ENCODE results near the gene HLCS. TPM values are rescaled to one million over a fixed set of nuclear protein-coding genes. Genes with fewer than 3 reads are reported as not detected.

The HLCS gene
- total and polyA plus RNA-seq, 2 donors from 2014 or later: 4.5 to 29.6 TPM

GRCh38 chr21:36846631-36847030 lies 119.8 kb downstream of the HLCS start:
- H3K4me1 ChIP-seq (ENCODE audit: control insufficient read depth in 2 of 3, insufficient read depth in 2 of 3, low read depth in 1 of 3, low read length in 3 of 3): peaks cover 0 to 5% (median 0%) of the 10 kb centered on the region in 3 donors
- no peaks in the 10 kb centered on the region for H3K36me3 ChIP-seq (ENCODE audit: control insufficient read depth in 2 of 3, insufficient read depth in 3 of 3, low read length in 3 of 3)
- no peaks in the 10 kb centered on the region for H3K9me3 ChIP-seq (ENCODE audit: control insufficient read depth in 2 of 3, insufficient read depth in 1 of 3, low read length in 3 of 3)
- FAIRE-seq (no peak), DNase-seq (no peak)
- no peak overlapping the region for H3K27ac ChIP-seq (ENCODE audit: low read depth in 2 of 2, low read length in 2 of 2)
- no peak overlapping the region for H3K9ac ChIP-seq (ENCODE audit: low read length in 3 of 3)
- TF ChIP-seq, protein P1, sequence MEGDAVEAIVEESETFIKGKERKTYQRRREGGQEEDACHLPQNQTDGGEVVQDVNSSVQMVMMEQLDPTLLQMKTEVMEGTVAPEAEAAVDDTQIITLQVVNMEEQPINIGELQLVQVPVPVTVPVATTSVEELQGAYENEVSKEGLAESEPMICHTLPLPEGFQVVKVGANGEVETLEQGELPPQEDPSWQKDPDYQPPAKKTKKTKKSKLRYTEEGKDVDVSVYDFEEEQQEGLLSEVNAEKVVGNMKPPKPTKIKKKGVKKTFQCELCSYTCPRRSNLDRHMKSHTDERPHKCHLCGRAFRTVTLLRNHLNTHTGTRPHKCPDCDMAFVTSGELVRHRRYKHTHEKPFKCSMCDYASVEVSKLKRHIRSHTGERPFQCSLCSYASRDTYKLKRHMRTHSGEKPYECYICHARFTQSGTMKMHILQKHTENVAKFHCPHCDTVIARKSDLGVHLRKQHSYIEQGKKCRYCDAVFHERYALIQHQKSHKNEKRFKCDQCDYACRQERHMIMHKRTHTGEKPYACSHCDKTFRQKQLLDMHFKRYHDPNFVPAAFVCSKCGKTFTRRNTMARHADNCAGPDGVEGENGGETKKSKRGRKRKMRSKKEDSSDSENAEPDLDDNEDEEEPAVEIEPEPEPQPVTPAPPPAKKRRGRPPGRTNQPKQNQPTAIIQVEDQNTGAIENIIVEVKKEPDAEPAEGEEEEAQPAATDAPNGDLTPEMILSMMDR (IDR thresholded peaks at IDR 0.05; ENCODE audit: borderline replicate concordance, extremely low read depth, insufficient read depth): no peak
- H3K27me3 ChIP-seq (ENCODE audit: control insufficient read depth, insufficient read depth, low read length): no peaks in the 10 kb centered on the region
- intact Hi-C loops (cut with DNase I): no loop called here
- no peak overlapping the region for H3K4me3 ChIP-seq (ENCODE audit: low read length in 3 of 3)

DNA sequence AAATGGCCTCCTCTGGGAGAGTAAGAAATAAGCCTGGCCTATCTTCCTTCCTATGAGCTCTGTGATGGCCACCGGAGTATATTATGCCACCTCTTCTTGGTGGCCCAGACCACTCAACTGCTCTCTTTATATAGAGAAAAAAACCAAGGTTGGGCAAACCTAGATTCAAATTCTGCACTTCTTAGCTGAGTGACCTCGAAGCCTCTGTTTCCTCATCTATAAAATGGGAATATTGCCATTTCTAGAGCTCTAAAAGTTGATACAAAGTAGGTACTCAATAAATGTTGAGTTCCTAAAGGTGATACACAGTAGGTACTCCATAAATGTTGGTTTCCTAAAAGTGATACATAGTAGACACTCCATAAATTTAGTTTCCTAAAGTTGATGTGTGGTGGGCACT lies 120.7 kb downstream of the HLCS start:
- Histone ChIP-seq H3K27me3 (ENCODE audit: control insufficient read depth, insufficient read depth, low read length) (no peaks in the 10 kb centered on the region), H3K4me3 (ENCODE audit: low read length in 3 of 3) (no peak overlapping the region), H3K9ac (ENCODE audit: low read length in 3 of 3) (no peak overlapping the region), H3K9me3 (ENCODE audit: control insufficient read depth in 2 of 3, insufficient read depth in 1 of 3, low read length in 3 of 3) (no peaks in the 10 kb centered on the region), H3K36me3 (ENCODE audit: control insufficient read depth in 2 of 3, insufficient read depth in 3 of 3, low read length in 3 of 3) (no peaks in the 10 kb centered on the region), H3K4me1 (ENCODE audit: control insufficient read depth in 2 of 3, insufficient read depth in 2 of 3, low read depth in 1 of 3, low read length in 3 of 3) (peaks cover 0 to 5% (median 0%) of the 10 kb centered on the region in 3 donors), H3K27ac (ENCODE audit: low read depth in 2 of 2, low read length in 2 of 2) (no peak overlapping the region)
- intact Hi-C loops (cut with DNase I): no loop called here
- no peak for FAIRE-seq
- TF ChIP-seq, protein P1 (IDR thresholded peaks at IDR 0.05; ENCODE audit: borderline replicate concordance, extremely low read depth, insufficient read depth): no peak
- DNase-seq: no peak

- TF ChIP-seq, protein P1 (IDR thresholded peaks at IDR 0.05; ENCODE audit: borderline replicate concordance, extremely low read depth, insufficient read depth): no peak
Observed at GRCh38 chr21:36845070-36845469, 121.4 kb downstream of the HLCS start.

DNA sequence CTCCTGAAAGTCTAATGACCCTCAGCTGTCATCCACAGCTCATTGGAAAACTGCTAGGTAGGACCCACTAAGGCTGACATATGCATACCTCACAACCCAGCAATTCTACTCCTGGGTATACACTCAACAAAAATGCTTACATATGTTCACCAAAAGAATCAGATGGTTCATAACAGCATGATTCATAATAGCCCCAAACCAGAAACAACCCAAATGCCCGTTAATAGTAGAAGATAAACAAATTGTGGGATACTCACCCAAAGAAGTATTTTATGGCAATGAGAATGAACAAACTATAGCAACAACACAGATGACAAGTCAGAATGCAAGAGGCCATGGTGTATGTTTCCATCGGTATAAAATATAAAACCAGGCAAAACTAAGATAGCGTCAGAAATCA lies 124.6 kb downstream of the HLCS start:
- Histone ChIP-seq H3K9me3 (ENCODE audit: control insufficient read depth in 2 of 3, insufficient read depth in 1 of 3, low read length in 3 of 3) (no peaks in the 10 kb centered on the region), H3K36me3 (ENCODE audit: control insufficient read depth in 2 of 3, insufficient read depth in 3 of 3, low read length in 3 of 3) (no peaks in the 10 kb centered on the region), H3K4me3 (ENCODE audit: low read length in 3 of 3) (no peak overlapping the region), H3K27ac (ENCODE audit: low read depth in 2 of 2, low read length in 2 of 2) (no peak overlapping the region), H3K27me3 (ENCODE audit: control insufficient read depth, insufficient read depth, low read length) (no peaks in the 10 kb centered on the region), H3K9ac (ENCODE audit: low read length in 3 of 3) (no peak overlapping the region), H3K4me1 (ENCODE audit: control insufficient read depth in 2 of 3, insufficient read depth in 2 of 3, low read depth in 1 of 3, low read length in 3 of 3) (peaks cover 0 to 2% (median 0%) of the 10 kb centered on the region in 3 donors)
- FAIRE-seq (no peak), DNase-seq (no peak)
- intact Hi-C loops (cut with DNase I): no loop called here
- TF ChIP-seq, protein P1 (IDR thresholded peaks at IDR 0.05; ENCODE audit: borderline replicate concordance, extremely low read depth, insufficient read depth): no peak

More at GRCh38 chr21:36845070-36845469, 121.4 kb downstream of the HLCS start:
- Histone ChIP-seq H3K9me3 (ENCODE audit: control insufficient read depth in 2 of 3, insufficient read depth in 1 of 3, low read length in 3 of 3) (no peaks in the 10 kb centered on the region), H3K27ac (ENCODE audit: low read depth in 2 of 2, low read length in 2 of 2) (no peak overlapping the region), H3K4me1 (ENCODE audit: control insufficient read depth in 2 of 3, insufficient read depth in 2 of 3, low read depth in 1 of 3, low read length in 3 of 3) (peaks cover 0 to 5% (median 0%) of the 10 kb centered on the region in 3 donors), H3K9ac (ENCODE audit: low read length in 3 of 3) (no peak overlapping the region), H3K36me3 (ENCODE audit: control insufficient read depth in 2 of 3, insufficient read depth in 3 of 3, low read length in 3 of 3) (no peaks in the 10 kb centered on the region), H3K4me3 (ENCODE audit: low read length in 3 of 3) (no peak overlapping the region), H3K27me3 (ENCODE audit: control insufficient read depth, insufficient read depth, low read length) (no peaks in the 10 kb centered on the region)
- intact Hi-C loops (cut with DNase I): no loop called here
- no peak for DNase-seq
- FAIRE-seq: no peak
